Heart right ventricle (tissue), 16 donors: ENCODE measurements around the gene ZNF202. TPM values are rescaled to one million over a fixed set of nuclear protein-coding genes. Genes with fewer than 3 reads are reported as not detected.
A peak's percentile ranks its signal among the peaks of the same experiment; 100 is the strongest.
"Not testable (repeated sequence)": the region's sequence is repeated elsewhere in the genome, so short reads cannot be mapped to it uniquely, and the experiment has no call there.

Experiments
- ATAC-seq, 8 donors: fragments of 200-7000 bp; cut with Tn5 transposase; one replicate each; pipeline ENCODE4 v1.9.1; 2020; ENCODE audit warnings: mild to moderate bottlenecking in 8 of 8, moderate library complexity in 8 of 8, moderate number of reproducible peaks in 1 of 8
- DNase-seq, 2 donors: peaks; one replicate each; pipeline ENCODE4 v3.0.0-alpha.2; 2020
- H3K27ac ChIP-seq, 10 donors: fragments of 200-600 bp; sonication (generic) in 2 of 10; one replicate each; pipeline versions ENCODE4 v1.5.0 to v1.8.0; 2020 to 2022; ENCODE audit warnings: mild to moderate bottlenecking in 3 of 10
- H3K27me3 ChIP-seq, 7 donors: fragments of 200-600 bp; one replicate each; pipeline ENCODE4 v1.8.0; 2021 to 2022; ENCODE audit warnings: mild to moderate bottlenecking in 2 of 7
- H3K36me3 ChIP-seq, 9 donors: fragments of 200-600 bp; sonication (generic) in 1 of 9; one replicate each; pipeline versions ENCODE4 v1.5.0 to v1.8.0; 2020 to 2022; ENCODE audit warnings: mild to moderate bottlenecking in 2 of 9
- H3K4me1 ChIP-seq, 9 donors: fragments of 200-600 bp; sonication (generic) in 1 of 9; one replicate each; pipeline versions ENCODE4 v1.5.0 to v1.8.0; 2020 to 2022; ENCODE audit warnings: mild to moderate bottlenecking in 4 of 9
- H3K4me3 ChIP-seq, 10 donors: fragments of 200-600 bp; sonication (generic) in 2 of 10; one replicate each; pipeline versions ENCODE4 v1.5.0 to v1.8.0; 2020 to 2022; ENCODE audit warnings: mild to moderate bottlenecking in 7 of 10, moderate library complexity in 2 of 10
- H3K9me3 ChIP-seq, 11 donors: fragments of 200-600 bp in 10 of 11; sonication (generic) in 2 of 11; one replicate each; pipeline versions ENCODE4 v1.5.0 to v1.8.0; 2013 to 2022; ENCODE audit warnings: mild to moderate bottlenecking in 2 of 11, control low read depth in 1 of 11, moderate library complexity in 1 of 11
- WGBS, 2 donors: extraction: QIAGEN DNeasy Blood & Tissue Kit; methylation state at CpG; one replicate each; pipeline ENCODE4 v1.1.7; 2013; ENCODE audit warnings: inconsistent platforms in 1 of 2; 5-methylcytosine and 5-hydroxymethylcytosine counted together
- intact Hi-C, 10 donors: fragments of 100-400 bp; cut with DNase I; formaldehyde crosslinking; loops; one replicate each; pipeline versions ENCODE4 v1.11.1 to v1.14.2; 2022
- polyA plus RNA-seq, 2 donors: library from polyadenylated mRNA; stranded (reverse); fragments of 200-250 nt; gene quantifications; one replicate each; pipeline ENCODE4 v1.2.3, GENCODE V29; 2013
- total RNA-seq, 10 donors: library from RNA; stranded (reverse); fragmentation: NEBNext Ultra II Directional in 3 of 10; extraction: Animal tissue kit (Norgen Biotek cat#: 25700) in 3 of 10; gene quantifications; one replicate each; pipeline versions ENCODE4 v1.2.1 to v1.2.4, GENCODE V29; 2021 to 2023
- TF ChIP-seq, protein P1 (sequence below), 9 donors: fragments of 200-600 bp; sonication (generic) in 2 of 9; IDR thresholded peaks; one replicate each; pipeline versions ENCODE4 v1.5.0 to v1.8.0; 2021 to 2022; ENCODE audit warnings: antibody characterized with exemption in 9 of 9, mild to moderate bottlenecking in 5 of 9, moderate library complexity in 1 of 9
- donor health status: Arrhythmogenic right ventricular cardiomyopathy.
- donor health status: ischemic (EF 13 %, LVEDD 7.1; RV severe dilation, severe dysfunction).
- donor health status: healthy with polysubstance abuse.
- donor health status: DM: no; HTN: yes; CAD: no.
- donor health status: DM: no; HTN: no; CAD: no.
- donor health status: ischemic (EF 25% LVEDD 6.9; RV normal size, moderate dysfunction).
- donor health status: ischemic (EF 25% LVEDD 5.7; RV mildly dilated, moderate dysfunction).
- donor health status: healthy.
- donor health status: DM: yes; HTN: yes; CAD: no.
- donor health status: Ischemic cardiomyopathy.
- donor health status: ischemic (EF 35%, LVEDD 5.7; RV mildly dilated, moderate dysfunction).
- donor health status: nonischemic (EF 11% LVEDD 7.7; RV severe dilation, severe dysfunction).
- donor health status: DM: yes; HTN: yes; CAD: no.
- donor health status: PGD.
- donor health status: ischemic (EF 29% LVEDD 5.4; RV normal size, mild dysfunction).
- donor health status: nonischemic (EF 23%, LVEDD 6.1; RV moderate dilation, normal function).

ZNF202 gene
- total and polyA plus RNA-seq, 12 donors = 3.8 to 6.0 (median 4.2) TPM

DNA sequence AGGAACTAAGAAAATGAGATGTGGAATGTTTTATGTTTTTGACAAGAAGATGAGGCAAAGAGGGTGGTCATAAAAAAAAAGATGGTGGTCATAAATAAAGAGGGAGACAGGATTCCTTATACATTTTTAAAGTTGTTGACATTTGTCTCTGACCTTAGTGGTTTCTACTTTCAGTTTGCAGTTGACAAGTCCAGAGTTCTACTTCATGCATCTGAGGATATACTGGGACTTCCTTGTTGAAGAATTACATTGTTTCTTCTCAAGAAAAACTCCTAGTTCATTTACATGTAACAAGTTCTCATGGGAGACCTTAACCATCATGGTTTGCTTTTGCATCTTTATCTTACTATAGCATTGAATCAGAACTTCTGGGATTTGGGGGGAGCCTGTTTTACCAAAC is 11.7 kb upstream of the ZNF202 start:
- H3K4me3 ChIP-seq = no peak overlapping the region
- intact Hi-C loops = no loop called here
- no peaks in the 10 kb centered on the region for H3K36me3 ChIP-seq
- ATAC-seq = no peak
- H3K27me3 ChIP-seq = peaks cover 0 to 7% (median 0%) of the 10 kb centered on the region in 7 donors
- no peak for DNase-seq
- H3K27ac ChIP-seq = no peak overlapping the region
- peaks cover 0 to 9% (median 0%) of the 10 kb centered on the region in 11 donors for H3K9me3 ChIP-seq
- no peaks in the 10 kb centered on the region for H3K4me1 ChIP-seq
- TF ChIP-seq, protein P1, sequence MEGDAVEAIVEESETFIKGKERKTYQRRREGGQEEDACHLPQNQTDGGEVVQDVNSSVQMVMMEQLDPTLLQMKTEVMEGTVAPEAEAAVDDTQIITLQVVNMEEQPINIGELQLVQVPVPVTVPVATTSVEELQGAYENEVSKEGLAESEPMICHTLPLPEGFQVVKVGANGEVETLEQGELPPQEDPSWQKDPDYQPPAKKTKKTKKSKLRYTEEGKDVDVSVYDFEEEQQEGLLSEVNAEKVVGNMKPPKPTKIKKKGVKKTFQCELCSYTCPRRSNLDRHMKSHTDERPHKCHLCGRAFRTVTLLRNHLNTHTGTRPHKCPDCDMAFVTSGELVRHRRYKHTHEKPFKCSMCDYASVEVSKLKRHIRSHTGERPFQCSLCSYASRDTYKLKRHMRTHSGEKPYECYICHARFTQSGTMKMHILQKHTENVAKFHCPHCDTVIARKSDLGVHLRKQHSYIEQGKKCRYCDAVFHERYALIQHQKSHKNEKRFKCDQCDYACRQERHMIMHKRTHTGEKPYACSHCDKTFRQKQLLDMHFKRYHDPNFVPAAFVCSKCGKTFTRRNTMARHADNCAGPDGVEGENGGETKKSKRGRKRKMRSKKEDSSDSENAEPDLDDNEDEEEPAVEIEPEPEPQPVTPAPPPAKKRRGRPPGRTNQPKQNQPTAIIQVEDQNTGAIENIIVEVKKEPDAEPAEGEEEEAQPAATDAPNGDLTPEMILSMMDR (IDR thresholded peaks at IDR 0.05) = no peak

- H3K9me3 ChIP-seq = peaks cover 0 to 9% (median 0%) of the 10 kb centered on the region in 11 donors
- DNase-seq (no peak), ATAC-seq (no peak)
- intact Hi-C loops = no loop called here
- TF ChIP-seq, protein P1 (IDR thresholded peaks at IDR 0.05) = no peak
- H3K27ac ChIP-seq = no peak overlapping the region
- no peaks in the 10 kb centered on the region for H3K36me3 ChIP-seq
- WGBS, 2 donors = 59 to 75% methylated on average over 1 of the region's 1 CpG
- H3K27me3 ChIP-seq = no peaks in the 10 kb centered on the region
- no peak overlapping the region for H3K4me3 ChIP-seq
- H3K4me1 ChIP-seq = no peaks in the 10 kb centered on the region
These were observed 10.3 kb upstream of the ZNF202 start for GRCh38 chr11:123751781-123752180.

DNA sequence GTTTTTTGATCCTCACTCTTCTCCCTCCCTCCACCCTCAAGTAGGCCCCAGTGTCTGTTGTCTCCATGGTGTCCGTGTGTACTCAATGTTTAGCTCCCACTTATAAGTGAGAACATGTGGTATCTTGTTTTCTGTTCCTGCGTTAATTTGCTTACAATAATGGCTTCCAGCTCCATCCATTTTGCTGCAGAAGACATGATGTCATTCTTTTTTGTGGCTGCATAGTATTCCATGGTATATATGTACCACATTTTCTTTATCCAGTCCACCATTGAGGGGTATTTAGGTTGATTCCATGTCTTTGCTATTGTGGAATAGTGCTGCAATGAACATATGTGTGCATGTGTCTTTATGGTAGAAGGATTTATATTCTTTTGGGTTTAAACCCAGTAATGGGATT is 6.9 kb upstream of the ZNF202 start:
- H3K36me3 ChIP-seq, DNase-seq, H3K4me3 ChIP-seq, H3K4me1 ChIP-seq, H3K27ac ChIP-seq, intact Hi-C loops, H3K9me3 ChIP-seq, H3K27me3 ChIP-seq, ATAC-seq: not testable (repeated sequence)
- WGBS, 2 donors = 68 to 93% methylated on average over 2 of the region's 2 CpGs

DNA sequence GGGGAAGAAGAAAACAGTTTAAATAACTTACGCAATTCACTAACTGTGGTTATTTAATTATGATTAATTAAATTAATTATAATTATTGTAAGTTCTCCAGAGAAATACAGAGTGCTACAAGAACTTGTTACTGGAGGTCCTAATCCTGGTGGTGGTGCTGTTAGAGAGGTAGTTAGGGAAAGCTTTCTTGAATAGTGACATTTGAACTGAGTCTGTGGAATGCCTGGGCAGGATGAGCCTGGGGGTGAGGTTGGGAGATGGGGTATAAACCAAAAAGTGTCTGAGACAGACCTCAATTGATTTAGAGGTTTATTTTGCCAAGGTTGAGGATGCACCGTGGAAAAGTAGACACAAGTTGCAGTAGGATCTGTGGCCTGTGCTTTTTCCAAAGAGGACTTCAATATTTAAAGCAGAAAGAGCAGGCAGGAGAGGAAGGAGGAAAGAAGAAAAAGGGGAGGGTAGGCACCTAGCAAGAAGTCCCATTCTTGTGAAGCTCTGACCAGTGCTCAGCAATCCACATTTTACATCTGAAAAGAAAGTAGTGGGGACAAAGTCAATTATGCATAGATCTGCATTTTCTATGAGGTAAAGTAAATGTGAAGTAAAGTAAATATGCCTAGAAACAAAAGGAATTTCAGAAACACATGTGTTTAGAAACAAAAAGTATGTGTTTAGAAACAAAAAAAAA is 4.4 kb upstream of the ZNF202 start:
- intact Hi-C loops = no loop called here
- ATAC-seq (no peak), DNase-seq (no peak)
- H3K36me3 ChIP-seq = no peaks in the 10 kb centered on the region
- 60 to 74% methylated on average over 2 of the region's 2 CpGs for WGBS, 2 donors
- no peak overlapping the region for H3K27ac ChIP-seq
- TF ChIP-seq, protein P1 (IDR thresholded peaks at IDR 0.05) = no peak
- H3K27me3 ChIP-seq = no peaks in the 10 kb centered on the region
- H3K4me1 ChIP-seq = peaks cover 2 to 9% (median 8%) of the 10 kb centered on the region in 9 donors
- H3K9me3 ChIP-seq = peaks cover 0 to 9% (median 0%) of the 10 kb centered on the region in 11 donors
- H3K4me3 ChIP-seq = no peak overlapping the region

- H3K4me1 ChIP-seq = peaks cover 7 to 26% (median 17%) of the 10 kb centered on the region in 9 donors
- H3K27me3 ChIP-seq = no peaks in the 10 kb centered on the region
- ATAC-seq (no peak), DNase-seq (no peak)
- TF ChIP-seq, protein P1 (IDR thresholded peaks at IDR 0.05) = no peak
- peak overlapping the region in 4 of 10 donors; percentile 90 to 97 (median 94) for H3K4me3 ChIP-seq
- WGBS, 2 donors = 53 to 55% methylated on average over 3 of the region's 3 CpGs
- H3K27ac ChIP-seq = no peak overlapping the region
- H3K36me3 ChIP-seq = peaks cover 0 to 15% (median 0%) of the 10 kb centered on the region in 9 donors
- intact Hi-C loops = no loop called here
- H3K9me3 ChIP-seq = no peaks in the 10 kb centered on the region
These were observed 1.3 kb upstream of the ZNF202 start for GRCh38 chr11:123742724-123743120.
